GM12878 (cell line): ENCODE data around the gene ZP2. TPM values are rescaled to one million over a fixed set of nuclear protein-coding genes. Genes with fewer than 3 reads are reported as not detected.

Experiments used
- ATAC-seq: fragments of 200-7000 bp; cut with Tn5 transposase; 3 replicates; pipeline ENCODE4 v1.9.1; 2020; ENCODE audit warnings: mild to moderate bottlenecking, moderate library complexity
- BruUV-seq: library from RNA; stranded (reverse); fragments of 400-500 nt; replicated peaks from 2 replicates; lab custom pipeline; 2021; lab: Mats Ljungman, UMichigan
- CTCF ChIA-PET: fragments of 300-600 bp; sonication (Branson Sonifier 250); formaldehyde crosslinking; extraction: SDS; loops from one replicate; lab custom pipeline; 2021; ENCODE audit warnings: inconsistent platforms; lab: Yijun Ruan, JAX
- POLR2A ChIA-PET: fragments of 350-600 bp; formaldehyde crosslinking; extraction: SDS; loops from one replicate; lab custom pipeline; 2021; ENCODE audit warnings: inconsistent platforms; lab: Charles Lee
- RAD21 ChIA-PET: fragments of 300-600 bp; sonication (Branson Sonifier 250); formaldehyde crosslinking; loops from one replicate; lab custom pipeline; 2023; ENCODE audit warnings: antibody characterized with exemption; ENCODE audit not compliant: unreplicated experiment; lab: Charles Lee
- SMC1A ChIA-PET: fragments of 300-600 bp; sonication (Branson Sonifier 250); formaldehyde crosslinking; loops from one replicate; lab custom pipeline; 2023; ENCODE audit not compliant: unreplicated experiment, uncharacterized antibody; lab: Charles Lee
- DNase-seq: peaks from one replicate; pipeline ENCODE4 v3.0.0-alpha.2; 2011; ENCODE audit warnings: low read depth, low spot score
- FAIRE-seq: peaks from 3 replicates; lab custom pipeline; 2011; peaks lifted over from hg19 to GRCh38; lab: Jason Lieb, UNC
- H2AFZ ChIP-seq: 2 replicates; pipeline ENCODE4 v1.6.0; 2011; ENCODE audit warnings: low read depth, low read length, control low read depth; ENCODE audit not compliant: control insufficient read depth
- H3K27ac ChIP-seq: 2 replicates; pipeline ENCODE4 v1.5.1; 2011; ENCODE audit warnings: control low read depth; ENCODE audit not compliant: control insufficient read depth, insufficient read depth
- H3K27me3 ChIP-seq, 2 experiments: replicated peaks in 1 of 2; 2 replicates each; pipeline versions ENCODE4 v1.6.0 to v1.6.1; 2011; ENCODE audit warnings: low read length in 1 of 2; ENCODE audit not compliant: control insufficient read depth in 2 of 2, insufficient read depth in 2 of 2
- H3K36me3 ChIP-seq, 2 experiments: 2 replicates each; pipeline ENCODE4 v1.5.1; 2011; ENCODE audit warnings: low read length in 1 of 2; ENCODE audit not compliant: control insufficient read depth in 2 of 2, insufficient read depth in 2 of 2
- H3K4me1 ChIP-seq: 2 replicates; pipeline ENCODE4 v1.6.1; 2011; ENCODE audit warnings: mild to moderate bottlenecking, low read length, moderate library complexity, mixed read lengths; ENCODE audit not compliant: control insufficient read depth, insufficient read depth
- H3K4me2 ChIP-seq: 2 replicates; pipeline ENCODE4 v1.6.0; 2011; ENCODE audit warnings: control low read depth; ENCODE audit not compliant: control insufficient read depth, insufficient read depth
- H3K4me3 ChIP-seq: fragments of 200-600 bp; sonication (generic); 2 replicates; pipeline ENCODE4 v1.5.1; 2016
- H3K79me2 ChIP-seq: 2 replicates; pipeline ENCODE4 v1.6.0; 2011; ENCODE audit warnings: low read length; ENCODE audit not compliant: control insufficient read depth, insufficient read depth
- H3K9ac ChIP-seq: 2 replicates; pipeline ENCODE4 v1.8.0; 2011; ENCODE audit warnings: low read length, control low read depth, mixed read lengths; ENCODE audit not compliant: control insufficient read depth, insufficient read depth
- H3K9me3 ChIP-seq: replicated peaks from 3 replicates; pipeline ENCODE4 v1.5.1; 2011; ENCODE audit warnings: mild to moderate bottlenecking, low read length; ENCODE audit not compliant: control insufficient read depth, insufficient read depth
- H4K20me1 ChIP-seq: 2 replicates; pipeline ENCODE4 v1.6.0; 2011; ENCODE audit not compliant: control insufficient read depth, insufficient read depth
- BCLAF1 ChIP-seq: fragments of 450-650 bp; IDR thresholded peaks from 2 replicates; pipeline ENCODE4 v1.6.1; 2017; ENCODE audit warnings: antibody characterized with exemption, mild to moderate bottlenecking, moderate library complexity
- BRCA1 ChIP-seq: IDR thresholded peaks from 2 replicates; pipeline ENCODE4 v1.6.1; 2011; ENCODE audit warnings: low read depth, low read length, improper control_type of control experiment
- CBX3 ChIP-seq: fragments of 200-600 bp; sonication (generic); IDR thresholded peaks from 2 replicates; pipeline ENCODE4 v1.6.1; 2016; ENCODE audit warnings: low read depth, borderline replicate concordance
- CHD2 ChIP-seq: IDR thresholded peaks from 2 replicates; pipeline ENCODE4 v1.6.1; 2011; ENCODE audit warnings: low read depth, low read length, improper control_type of control experiment, borderline replicate concordance
- E4F1 ChIP-seq: fragments of 450-650 bp; IDR thresholded peaks from 2 replicates; pipeline ENCODE4 v1.6.1; 2018; ENCODE audit warnings: borderline replicate concordance, mild to moderate bottlenecking; ENCODE audit not compliant: partially characterized antibody
- EP300 ChIP-seq, 2 experiments: fragments of 150-350 bp in 1 of 2; IDR thresholded peaks; 2 replicates each; pipeline ENCODE4 v1.6.1; 2011 to 2012; ENCODE audit warnings: low read depth in 2 of 2, low read length in 2 of 2, borderline replicate concordance in 1 of 2, improper control_type of control experiment in 1 of 2, inconsistent platforms in 1 of 2; ENCODE audit not compliant: control insufficient read depth in 1 of 2
- KDM1A ChIP-seq: fragments of 200-600 bp; sonication (generic); IDR thresholded peaks from 2 replicates; pipeline ENCODE4 v1.6.1; 2016; ENCODE audit warnings: borderline replicate concordance
- RBBP5 ChIP-seq: fragments of 200-600 bp; sonication (generic); conservative IDR thresholded peaks from 2 replicates; pipeline ENCODE4 v1.6.1; 2016
- RFX5 ChIP-seq: IDR thresholded peaks from 2 replicates; pipeline ENCODE4 v1.6.1; 2011; ENCODE audit warnings: low read depth, low read length, improper control_type of control experiment
- SREBF1 ChIP-seq: IDR thresholded peaks from 2 replicates; pipeline ENCODE4 v1.6.1; 2012; ENCODE audit warnings: mild to moderate bottlenecking, low read length
- TAF1 ChIP-seq: IDR thresholded peaks from 2 replicates; pipeline ENCODE4 v1.6.1; 2011; ENCODE audit warnings: mild to moderate bottlenecking, low read depth, low read length, borderline replicate concordance
- TBL1XR1 ChIP-seq: IDR thresholded peaks from 2 replicates; pipeline ENCODE4 v1.6.1; 2012; ENCODE audit warnings: low read depth, low read length, improper control_type of control experiment
- WRNIP1 ChIP-seq: IDR thresholded peaks from 2 replicates; pipeline ENCODE4 v1.6.1; 2011; ENCODE audit warnings: low read depth, low read length, improper control_type of control experiment, borderline replicate concordance
- ZBED1 ChIP-seq: IDR thresholded peaks from 2 replicates; pipeline ENCODE4 v1.6.1; 2016; ENCODE audit warnings: borderline replicate concordance
- ZNF384 ChIP-seq: IDR thresholded peaks from 2 replicates; pipeline ENCODE4 v1.6.1; 2012; ENCODE audit warnings: low read depth, mild to moderate bottlenecking, low read length, improper control_type of control experiment, borderline replicate concordance
- in situ Hi-C: fragments of 300-500 bp; cut with MboI; formaldehyde crosslinking; loops from 9 replicates; pipeline ENCODE4 v1.14.3; 2018; ENCODE audit warnings: mixed read lengths
- intact Hi-C: fragments of 100-400 bp; cut with micrococcal nuclease; formaldehyde crosslinking; loops from one replicate; pipeline ENCODE4 v1.14.2; 2022; ENCODE audit not compliant: unreplicated experiment
- polyA plus RNA-seq, 11 experiments: library from polyadenylated mRNA; depleted of rRNA in 4 of 11; unstranded in 6 of 11; stranded (reverse) in 5 of 11; fragments of >200 nt; fragmentation: Nextera tagmentation in 4 of 11; fragmentation: Illumina TruSeq in 1 of 11; extraction: Ambion mirVana in 4 of 11; extraction: Trizol in 1 of 11; gene quantifications; 1 replicate in 1 of 11; 2 replicates in 10 of 11; pipeline versions ENCODE4 v1.2.1 to v1.2.3, GENCODE V29; 2011 to 2016; ENCODE audit warnings: inconsistent platforms in 2 of 11, missing spikeins in 2 of 11, low read depth in 1 of 11
- total RNA-seq, 4 experiments: library from RNA; depleted of rRNA in 3 of 4; stranded (reverse); fragments of >200 nt in 3 of 4; fragmentation: Illumina TruSeq in 1 of 4; extraction: Trizol in 1 of 4; gene quantifications; 2 replicates each; pipeline versions ENCODE4 v1.2.1 to v1.2.3, GENCODE V29; 2013 to 2021
- TF ChIP-seq, protein P1 (sequence below): IDR thresholded peaks from 2 replicates; pipeline ENCODE4 v1.6.1; 2012; ENCODE audit warnings: low read length, inconsistent platforms

Gene ZP2
- total and polyA plus RNA-seq, 10 of the 15 experiments (the other 5 are each of a cell fraction or from before 2014, with no cell fraction given), result 0.11 to 0.33 (median 0.16) TPM; not detected in 1

DNA sequence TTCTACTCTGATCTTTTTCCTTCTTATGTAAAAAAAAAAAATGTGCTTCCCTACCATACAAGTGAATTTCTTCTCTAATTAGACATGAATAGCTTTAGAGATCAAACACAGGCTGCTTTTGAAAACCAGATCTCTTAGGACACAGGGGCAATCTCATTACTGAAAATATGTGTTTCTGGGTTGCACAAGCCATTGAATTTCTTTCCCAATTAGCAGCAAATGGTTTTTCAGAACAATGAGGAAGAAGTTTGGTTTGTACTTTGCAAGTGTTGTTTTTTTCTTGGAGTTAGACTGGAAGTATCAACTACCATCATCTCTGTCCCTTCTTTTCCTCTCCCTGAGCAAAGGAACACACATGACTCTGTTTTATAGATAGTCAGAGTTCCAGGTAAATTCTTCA, 16.5 kb upstream of the ZP2 start (continued):
- no peak for TF ChIP-seq ZBED1
- no peak for TF ChIP-seq SREBF1
- no peak for TF ChIP-seq TAF1
- TF ChIP-seq TBL1XR1, result no peak
- no peak for TF ChIP-seq EP300 (IDR thresholded peaks at IDR 0.05; ENCODE audit: borderline replicate concordance in 1 of 2, control insufficient read depth in 1 of 2, low read depth in 2 of 2, low read length in 2 of 2)
- TF ChIP-seq, protein P1, sequence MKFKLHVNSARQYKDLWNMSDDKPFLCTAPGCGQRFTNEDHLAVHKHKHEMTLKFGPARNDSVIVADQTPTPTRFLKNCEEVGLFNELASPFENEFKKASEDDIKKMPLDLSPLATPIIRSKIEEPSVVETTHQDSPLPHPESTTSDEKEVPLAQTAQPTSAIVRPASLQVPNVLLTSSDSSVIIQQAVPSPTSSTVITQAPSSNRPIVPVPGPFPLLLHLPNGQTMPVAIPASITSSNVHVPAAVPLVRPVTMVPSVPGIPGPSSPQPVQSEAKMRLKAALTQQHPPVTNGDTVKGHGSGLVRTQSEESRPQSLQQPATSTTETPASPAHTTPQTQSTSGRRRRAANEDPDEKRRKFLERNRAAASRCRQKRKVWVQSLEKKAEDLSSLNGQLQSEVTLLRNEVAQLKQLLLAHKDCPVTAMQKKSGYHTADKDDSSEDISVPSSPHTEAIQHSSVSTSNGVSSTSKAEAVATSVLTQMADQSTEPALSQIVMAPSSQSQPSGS, result no peak
- no peak for TF ChIP-seq CHD2
- no peak for TF ChIP-seq RBBP5
- TF ChIP-seq E4F1, result no peak
- no peak for TF ChIP-seq ZNF384

DNA sequence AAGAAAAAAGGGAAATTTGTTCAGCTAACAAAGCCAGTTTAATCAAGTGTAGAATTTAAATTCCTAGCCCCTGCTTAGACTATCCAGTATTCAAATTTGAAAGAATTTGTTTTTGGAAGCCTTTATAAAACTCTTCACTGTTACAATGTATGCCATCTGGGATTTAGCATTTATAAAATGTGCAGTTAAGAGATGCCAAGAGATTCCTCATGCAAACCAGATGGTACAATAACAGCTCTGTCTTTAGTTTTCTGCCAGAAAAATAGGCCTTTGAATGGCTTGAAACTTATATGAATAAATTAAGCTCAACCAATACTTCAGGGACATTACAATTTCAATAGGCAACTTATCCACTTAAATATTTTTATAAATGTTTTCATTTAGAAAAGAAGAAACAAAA, 15.4 kb upstream of the ZP2 start:
- BruUV-seq, result no TSS peak
- ChIA-PET POLR2A (no interaction called here), RAD21 (no interaction called here), SMC1A (interaction anchor here (0.7 to 1.2 kb wide), 3 partner anchors 23 to 38 kb away, joined by 3 read pairs; no protein-coding TSS in a partner anchor), CTCF (interaction anchor here (1.1 kb wide), 1 partner anchor 25 kb away, joined by 3 read pairs; no protein-coding TSS in a partner anchor)
- no peaks in the 10 kb centered on the region for H4K20me1 ChIP-seq
- H3K36me3 ChIP-seq, result no peaks in the 10 kb centered on the region
- DNase-seq (no peak), ATAC-seq (no peak), FAIRE-seq (no peak)
- no peak overlapping the region for H3K4me3 ChIP-seq
- no peaks in the 10 kb centered on the region for H3K4me1 ChIP-seq
- no peaks in the 10 kb centered on the region; a peak in 2 of 4 replicates for H3K27me3 ChIP-seq
- H3K79me2 ChIP-seq, result no peaks in the 10 kb centered on the region
- no peak overlapping the region for H2AFZ ChIP-seq
- intact Hi-C loops, result no loop called here
- no peak overlapping the region for H3K4me2 ChIP-seq
- H3K27ac ChIP-seq, result no peak overlapping the region
- H3K9me3 ChIP-seq, result no peaks in the 10 kb centered on the region
- no peak overlapping the region for H3K9ac ChIP-seq
- in situ Hi-C loops, result no loop called here
- TF ChIP-seq BCLAF1 (no peak), BRCA1 (no peak), KDM1A (no peak), RFX5 (no peak), WRNIP1 (no peak), CBX3 (no peak)
